HG03103 (cell line): ENCODE data around the gene ADARB2.
"Not testable (repeated sequence)": the region's sequence is repeated elsewhere in the genome, so short reads cannot be mapped to it uniquely, and the experiment has no call there.

ENCODE experiments used
- ATAC-seq: cut with Tn5 transposase; IDR thresholded peaks from one replicate; pipeline ENCODE4 v1.9.1; 2021; ENCODE audit warnings: low read depth; ENCODE audit not compliant: unreplicated experiment

Gene ADARB2

DNA sequence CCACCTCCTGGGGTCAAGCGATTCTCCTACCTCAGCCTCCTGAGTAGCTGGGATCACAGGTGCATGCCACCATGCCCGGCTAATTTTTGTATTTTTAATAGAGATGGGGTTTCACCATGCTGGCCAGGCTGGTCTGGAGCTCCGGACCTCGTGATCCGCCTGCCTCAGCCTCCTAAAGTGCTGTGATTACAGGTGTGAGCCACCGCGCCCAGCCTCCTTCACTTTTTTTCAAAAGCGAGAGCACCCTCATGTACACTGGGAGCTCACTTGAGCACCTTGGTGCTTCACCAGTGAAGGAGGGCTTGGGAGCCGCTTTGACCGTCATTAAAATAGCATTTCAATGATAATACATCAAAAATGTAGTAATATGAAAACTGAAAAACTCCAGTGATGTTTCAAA, 578.8 kb downstream of the ADARB2 start:
- not testable (repeated sequence) for ATAC-seq

DNA sequence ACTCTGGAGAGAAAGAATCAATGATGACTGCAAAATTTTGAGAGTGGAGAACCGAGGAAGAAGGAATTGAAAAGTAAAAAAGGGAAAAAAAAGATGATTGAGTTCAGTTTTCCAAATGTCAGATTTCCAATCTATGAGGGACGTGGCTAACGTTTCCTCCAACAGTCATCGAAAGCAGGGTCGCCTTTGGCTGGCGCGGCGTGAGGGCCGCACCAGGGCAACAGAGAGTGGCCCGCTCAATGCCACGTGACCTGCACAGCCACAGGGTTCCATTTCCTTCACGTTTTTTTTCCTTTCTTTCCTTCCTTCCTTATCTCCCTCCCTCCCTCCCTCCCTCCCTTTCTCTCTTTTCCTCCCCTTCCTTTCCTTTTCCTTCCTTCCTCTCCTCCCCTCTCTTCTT, 579.3 kb downstream of the ADARB2 start:
- no peak for ATAC-seq

DNA sequence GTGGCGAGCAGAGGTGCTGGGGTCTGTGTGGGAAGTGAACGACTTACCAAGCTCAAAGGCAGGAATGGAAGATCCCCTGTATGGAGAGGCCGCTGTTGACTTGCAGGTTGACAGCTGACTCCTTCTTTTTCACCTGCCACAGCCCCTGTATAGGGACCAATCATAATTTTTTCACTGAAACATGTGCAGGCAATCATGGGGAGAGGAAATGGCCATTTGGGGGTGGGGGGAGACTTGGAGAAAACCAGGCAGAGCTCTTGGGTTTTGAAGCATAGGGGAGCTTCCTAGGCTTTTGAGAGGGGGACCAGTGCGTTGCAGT, 579.8 kb downstream of the ADARB2 start:
- ATAC-seq: no peak

DNA sequence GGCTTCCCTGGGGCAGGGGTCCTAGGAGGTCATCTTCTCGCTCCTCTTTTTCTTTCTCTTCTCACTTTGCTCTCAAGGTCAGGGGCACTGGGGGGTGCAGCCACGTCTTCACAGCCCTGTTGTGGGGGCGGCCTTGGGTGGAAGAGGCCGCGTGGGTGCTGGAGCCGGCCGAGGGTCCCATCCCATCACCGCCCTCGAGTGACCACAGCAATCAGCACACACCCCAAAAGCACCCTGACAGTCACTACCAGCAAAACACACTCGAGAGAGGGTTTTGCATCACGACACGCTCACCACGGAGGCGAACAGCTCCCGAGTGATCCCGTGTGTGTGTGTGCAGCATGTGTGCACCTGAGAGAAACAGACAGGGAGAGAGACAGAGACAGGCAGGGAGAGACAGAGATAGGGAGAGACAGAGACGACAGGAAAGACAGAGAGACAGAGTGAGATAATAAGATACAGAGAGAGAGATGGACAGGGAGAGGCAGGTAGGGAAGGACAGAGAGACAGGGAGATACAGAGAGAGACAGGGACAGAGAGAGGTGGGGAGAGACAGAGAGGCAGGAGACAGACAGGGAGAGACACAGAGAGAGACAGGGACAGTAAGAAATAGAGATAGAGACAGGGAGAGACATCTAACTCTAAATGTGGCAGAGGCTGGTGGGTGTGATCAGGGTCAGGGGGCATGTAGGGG, 580.3 kb downstream of the ADARB2 start:
- no peak for ATAC-seq

DNA sequence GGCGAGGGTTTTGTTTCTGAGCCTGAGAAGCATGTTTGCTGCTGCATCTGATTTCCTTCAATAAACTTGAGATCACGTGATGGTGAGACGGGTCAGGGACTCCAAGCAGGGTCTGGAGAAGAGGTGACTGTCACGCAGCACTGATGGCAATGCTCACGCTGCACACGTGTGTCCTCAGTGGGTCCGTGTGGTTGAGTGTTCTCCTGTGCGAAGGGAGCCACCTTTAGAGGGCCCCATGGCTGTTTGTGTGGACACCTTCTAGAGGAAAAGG, 580.8 kb downstream of the ADARB2 start:
- ATAC-seq: no peak

DNA sequence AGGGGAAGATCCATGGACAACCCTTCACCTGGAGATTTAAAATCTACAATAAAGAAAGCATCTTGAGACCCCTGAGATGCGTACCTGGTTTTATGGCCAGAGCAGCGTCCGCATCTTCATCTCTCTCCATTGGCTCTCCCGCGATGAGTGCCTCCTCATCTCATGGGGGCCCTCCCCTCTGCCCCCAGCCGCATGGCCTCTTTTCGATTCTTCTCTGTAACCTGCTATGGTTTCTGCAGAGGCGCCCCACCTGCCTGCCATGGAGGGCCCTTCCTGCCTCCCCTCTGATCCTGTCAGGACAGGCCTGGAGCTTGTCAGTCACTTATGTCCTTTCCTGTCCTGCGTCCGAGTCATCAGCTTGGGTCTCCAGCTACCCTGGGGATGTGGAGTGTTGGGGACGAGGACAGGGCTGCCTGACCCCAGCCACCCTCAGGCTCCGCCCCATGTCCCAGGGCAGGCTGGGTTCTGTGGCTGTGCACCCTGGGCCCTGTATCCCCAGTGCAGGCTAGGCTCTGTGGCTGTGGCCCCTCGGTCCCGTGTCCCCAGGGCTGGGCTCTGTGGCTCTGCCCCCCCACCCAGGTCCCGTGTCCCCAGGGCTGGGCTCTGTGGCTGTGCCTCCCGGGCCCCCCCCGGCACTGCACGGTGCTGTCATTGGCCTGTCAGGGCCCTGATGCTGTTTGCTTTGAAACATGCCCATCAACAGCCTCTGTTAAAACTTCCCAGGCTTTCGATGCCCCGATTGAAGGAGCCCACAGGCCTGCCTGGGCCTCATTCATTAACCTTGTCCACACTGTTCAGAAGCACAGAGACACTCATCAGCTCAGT, 581.3 kb downstream of the ADARB2 start:
- no peak for ATAC-seq

DNA sequence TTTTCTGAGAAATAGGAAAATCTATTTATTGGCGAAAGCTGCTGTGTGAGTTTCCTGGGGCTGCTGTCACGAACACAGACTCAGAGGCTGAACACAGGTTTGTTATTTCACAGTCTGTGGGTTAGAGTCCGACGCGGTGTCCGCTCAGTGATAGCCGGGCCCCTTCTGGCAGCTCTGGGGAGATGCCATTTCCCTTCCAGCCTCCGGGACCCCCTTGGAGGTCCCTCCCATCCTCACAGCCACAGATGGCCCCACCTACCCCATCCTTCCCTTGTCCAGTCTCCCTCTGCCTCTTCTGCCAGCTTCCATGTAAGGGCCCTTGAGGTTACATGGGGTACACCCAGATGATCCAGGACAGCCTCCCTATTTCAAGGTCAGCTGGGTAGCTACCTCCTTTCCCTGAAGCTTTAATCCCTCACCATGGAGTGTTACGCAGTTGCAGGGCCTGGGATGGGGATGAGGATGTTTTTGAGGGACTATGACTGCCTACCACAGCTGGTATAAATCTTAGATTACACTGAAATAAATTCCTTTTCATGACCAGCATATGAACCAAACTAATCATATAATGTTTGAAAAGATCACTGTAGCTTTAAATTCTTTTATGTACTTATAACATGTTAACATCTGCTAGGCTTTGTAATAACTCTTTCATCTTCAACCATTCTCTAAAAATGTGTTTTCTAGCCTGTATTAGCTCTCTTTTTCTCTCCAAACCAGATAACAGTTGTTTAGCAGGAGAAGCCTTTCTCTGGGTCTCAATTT, 582.6 kb downstream of the ADARB2 start:
- ATAC-seq: no peak

DNA sequence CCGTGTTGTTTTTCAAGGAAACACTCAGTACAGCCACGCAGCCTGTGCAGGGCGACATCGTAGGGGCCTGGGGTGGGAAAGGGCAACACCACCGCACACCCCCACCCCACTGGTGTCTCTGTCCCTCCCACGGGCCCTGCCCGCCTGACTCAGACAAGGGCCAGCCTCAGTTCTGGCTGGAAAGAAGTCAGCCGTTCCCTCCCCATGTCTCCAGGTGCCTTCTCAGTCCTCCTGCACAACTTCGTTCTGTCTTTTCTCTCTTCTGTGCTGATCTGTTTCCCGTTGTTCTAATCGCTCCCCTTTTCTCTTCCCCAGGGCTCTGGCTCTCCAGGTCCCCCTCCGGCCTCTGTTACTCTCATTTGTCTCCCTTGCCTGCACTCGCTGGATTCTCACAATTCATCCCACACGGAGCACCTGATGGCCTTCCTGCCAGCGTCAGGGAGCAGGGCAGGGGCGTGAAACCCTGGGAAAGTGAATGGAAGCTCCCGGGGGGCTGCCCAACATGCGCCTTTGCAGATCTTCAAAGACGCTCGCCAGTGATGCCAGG, 583.4 kb downstream of the ADARB2 start:
- ATAC-seq: no peak

DNA sequence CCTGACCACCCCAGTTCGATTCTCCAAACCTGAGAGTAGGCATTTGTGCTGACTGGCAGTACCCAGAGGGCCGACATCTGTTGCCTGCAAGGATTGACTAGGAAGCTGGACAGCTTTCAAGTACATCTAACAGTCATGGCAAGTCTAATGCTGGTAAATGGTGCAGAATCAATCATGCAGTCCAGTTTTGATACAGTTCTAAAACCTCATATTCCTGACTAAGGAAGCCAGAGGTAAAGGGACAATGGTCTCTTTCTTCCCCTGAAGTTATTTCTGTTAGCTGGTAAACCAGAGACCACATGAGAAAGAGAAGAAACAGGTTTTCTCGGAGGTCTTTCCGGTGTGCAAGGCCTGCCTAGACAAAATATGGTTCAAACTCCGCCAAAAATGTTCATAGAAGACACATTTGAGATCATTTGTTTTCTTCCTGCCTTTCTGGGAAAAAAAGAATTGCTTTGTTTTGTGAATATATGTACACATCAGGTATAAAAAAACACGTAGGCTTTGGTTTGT, 584.0 kb downstream of the ADARB2 start:
- no peak for ATAC-seq

DNA sequence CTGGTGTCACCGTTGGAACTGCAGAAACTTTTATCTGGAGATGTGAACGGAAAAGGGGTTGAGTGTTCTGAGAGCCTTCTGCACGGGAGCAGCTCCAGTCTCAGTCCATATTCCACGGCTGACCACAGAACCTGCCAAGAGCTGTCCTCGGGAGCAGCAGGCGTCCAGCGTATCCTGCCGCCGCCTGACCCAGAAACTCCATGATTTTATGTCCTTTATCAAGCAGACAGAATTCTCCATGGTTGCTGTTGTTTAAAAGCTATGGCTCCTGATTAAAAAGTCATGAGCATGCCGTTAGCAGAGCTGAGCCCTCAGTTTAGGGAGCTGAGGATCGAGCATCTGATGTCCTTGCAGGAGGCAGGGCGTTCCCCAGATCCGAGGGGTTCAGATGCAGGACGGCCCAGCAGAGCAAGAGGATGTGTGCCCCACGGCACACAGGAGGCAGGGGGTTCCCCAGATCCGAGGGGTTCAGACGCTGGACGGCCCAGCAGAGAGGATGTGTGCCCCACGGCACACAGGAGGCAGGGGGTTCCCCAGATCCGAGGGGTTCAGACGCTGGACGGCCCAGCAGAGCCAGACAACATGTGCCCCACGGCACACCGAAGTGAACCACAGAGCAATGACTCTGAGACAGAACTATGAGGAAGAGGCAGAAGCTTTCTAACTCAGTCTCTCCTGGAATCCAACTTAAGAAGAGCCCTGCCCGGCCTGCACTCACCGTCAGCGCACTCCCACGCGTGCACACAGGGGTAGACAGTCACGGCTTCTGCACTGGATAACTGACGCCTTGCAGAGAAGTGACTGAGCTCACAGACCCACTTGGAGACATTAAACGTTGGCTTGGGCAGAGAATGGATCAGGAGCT, 584.7 kb downstream of the ADARB2 start:
- no peak for ATAC-seq

DNA sequence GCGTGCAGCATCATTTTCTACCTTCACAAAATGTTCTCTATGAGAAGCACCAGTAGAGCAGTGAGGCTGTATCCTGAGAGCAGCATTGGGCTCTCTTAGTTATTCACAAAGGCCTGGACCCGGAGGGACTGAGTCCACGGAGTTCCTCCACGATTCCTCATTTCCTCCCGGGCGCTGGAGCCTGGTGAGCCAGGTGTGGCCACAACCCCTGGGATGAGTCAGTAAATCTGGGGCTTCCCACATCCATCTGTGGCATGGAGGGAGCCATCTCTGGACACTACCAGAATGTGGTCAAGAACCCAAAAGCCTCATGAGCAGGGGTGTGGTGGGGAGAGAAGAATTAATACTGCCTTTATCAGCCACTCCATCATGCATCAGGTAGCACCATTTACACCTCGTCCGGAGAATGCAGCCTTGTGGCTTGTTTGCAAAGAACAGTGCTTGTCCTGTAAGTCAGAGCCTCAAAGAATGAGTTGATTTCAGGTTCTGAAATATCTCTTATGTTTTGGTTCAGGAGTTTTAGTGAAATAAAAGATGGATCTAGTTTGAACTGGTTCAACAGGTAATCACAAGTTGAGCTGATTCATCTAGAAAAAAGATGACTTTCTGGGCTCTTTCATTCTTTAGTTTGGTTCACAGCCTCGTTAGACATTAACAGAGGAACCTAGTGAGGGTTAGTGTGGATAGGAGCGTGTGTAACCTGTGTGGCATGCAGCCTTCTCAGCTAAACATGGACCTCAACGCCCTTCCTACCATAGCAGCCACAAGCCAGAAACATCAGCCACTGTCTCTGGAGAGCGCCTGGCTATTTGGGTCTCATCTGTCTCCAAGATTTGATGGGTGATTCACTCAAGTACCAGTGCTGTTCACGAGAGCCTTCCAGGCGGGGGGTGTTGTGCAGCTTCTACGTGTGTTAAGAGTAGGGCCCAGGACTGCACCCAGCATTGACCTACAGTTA, 586.0 kb downstream of the ADARB2 start:
- ATAC-seq: no peak

DNA sequence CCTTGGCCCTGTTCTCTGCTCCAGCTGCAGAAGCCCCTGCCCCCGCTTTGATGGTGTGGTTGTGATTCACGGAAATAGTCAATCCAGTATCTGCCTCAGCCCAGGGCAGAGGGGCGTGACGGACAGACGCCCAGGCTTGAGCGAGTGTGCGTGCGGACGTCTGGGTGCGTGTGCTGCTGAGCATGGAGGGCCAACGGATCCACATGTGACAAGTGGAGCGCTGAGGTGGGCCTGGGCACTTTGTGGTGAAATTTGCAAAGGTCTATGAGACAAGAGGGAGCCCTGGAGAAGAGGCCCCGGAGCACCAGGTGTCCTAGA, 586.7 kb downstream of the ADARB2 start:
- ATAC-seq: no peak

DNA sequence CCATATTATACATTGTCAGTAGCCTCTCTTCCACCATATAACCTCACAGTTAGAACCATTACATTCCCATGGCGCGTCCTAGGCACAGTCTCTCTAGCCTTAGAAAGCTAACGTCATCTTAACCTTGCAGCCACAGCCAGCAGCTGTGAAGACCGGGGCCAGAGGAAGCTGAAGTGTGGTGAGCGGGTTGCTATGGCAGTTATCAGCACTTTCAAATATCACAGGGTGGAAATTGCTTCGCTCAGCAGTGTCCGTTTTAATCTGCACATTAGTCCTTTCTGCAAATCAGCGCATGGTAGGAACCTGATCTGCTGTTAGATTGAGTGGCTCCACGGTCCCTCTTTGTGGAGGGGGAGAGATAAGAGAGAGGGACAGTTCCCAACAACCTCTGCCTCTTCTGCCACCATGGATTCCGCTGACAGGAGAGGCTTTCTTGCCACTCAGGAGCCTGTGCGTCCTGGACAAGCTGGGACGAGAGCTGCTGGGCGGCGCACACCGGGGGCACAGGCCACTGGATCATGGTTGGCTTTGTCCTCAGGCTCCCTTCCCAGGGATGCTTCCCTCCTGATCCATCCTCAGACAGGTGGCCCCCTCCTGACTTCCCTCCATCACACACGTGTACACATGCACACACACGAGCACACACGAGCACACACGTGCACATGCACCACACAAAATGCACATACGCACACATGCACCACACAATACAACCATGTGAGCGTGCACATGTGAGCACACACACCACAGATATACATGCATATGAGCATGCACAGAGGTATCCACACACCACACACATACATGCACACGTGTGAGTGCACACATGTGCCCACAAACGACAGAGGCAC, 587.3 kb downstream of the ADARB2 start:
- no peak for ATAC-seq

DNA sequence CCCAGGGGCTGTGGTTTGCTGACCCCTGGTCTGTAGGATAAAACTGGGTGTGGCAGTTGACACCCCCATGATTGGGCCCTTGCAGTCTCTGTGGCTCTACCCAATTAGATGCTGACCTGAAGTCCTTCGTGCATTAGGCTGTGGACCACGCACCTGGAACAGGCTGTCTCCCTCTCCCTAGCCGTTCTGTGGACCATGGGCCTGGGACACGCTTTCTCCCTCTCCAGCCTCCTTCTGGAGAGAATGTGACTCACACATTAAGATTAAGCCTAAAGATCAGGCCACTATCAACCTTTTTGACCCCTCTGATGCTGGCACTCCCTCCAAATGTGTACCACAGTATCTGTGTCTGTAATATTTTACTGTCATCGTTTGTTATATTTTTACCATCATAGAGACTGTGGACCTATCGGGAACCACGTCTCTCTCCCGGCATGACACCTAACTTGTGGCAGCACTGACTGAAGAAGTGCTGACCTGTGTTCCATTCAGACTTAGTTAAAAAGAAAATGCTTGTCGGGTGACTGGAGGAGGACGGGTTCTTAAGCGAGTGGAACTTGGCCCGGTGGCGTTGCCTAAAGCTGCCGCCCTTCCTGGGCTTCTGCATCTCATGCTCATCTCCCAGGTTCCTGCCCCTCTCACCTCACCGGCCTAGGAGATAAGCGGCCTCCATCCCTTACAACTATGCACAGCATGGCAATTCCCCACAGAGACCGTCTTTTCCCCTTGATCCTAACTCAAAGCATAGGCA, 588.3 kb downstream of the ADARB2 start:
- ATAC-seq: no peak

DNA sequence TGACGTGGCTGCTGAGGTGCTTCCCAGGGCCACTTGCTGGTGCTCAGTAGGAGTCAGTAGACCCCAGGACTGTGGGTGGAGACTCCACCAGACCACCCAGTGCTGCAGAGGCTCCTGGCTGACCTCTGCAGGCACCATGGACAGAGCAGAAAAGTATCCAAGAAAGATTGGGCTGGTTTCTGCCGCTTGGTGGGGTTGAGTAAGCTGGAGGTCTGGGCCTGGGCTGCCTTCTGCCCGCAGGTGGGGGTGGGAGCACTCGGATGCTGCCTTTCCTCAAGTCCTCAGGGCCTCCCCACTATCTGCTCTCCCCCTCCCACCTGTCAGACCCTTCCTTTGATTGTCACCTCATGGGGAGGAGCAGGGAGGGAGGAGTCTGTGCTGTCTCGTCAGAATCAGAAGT, 589.5 kb downstream of the ADARB2 start:
- no peak for ATAC-seq

DNA sequence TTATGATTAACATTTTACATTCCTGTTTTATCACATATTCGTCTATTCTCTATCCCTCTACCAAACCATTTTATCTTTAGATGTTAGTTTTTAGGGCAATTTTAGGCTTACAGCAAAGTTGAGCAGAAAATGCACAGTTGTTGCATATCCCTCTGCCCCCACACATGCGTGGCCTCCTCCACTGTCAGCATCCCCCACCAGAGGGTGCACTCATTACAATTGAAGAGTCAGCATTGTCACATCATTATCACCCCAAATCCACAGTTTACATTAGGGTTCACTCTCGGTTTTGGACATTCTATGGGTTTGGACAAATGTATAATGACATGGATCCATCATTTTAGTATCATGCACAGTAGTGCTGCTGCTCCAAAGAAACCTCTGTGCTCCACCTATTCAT, 594.7 kb downstream of the ADARB2 start:
- ATAC-seq: no peak

DNA sequence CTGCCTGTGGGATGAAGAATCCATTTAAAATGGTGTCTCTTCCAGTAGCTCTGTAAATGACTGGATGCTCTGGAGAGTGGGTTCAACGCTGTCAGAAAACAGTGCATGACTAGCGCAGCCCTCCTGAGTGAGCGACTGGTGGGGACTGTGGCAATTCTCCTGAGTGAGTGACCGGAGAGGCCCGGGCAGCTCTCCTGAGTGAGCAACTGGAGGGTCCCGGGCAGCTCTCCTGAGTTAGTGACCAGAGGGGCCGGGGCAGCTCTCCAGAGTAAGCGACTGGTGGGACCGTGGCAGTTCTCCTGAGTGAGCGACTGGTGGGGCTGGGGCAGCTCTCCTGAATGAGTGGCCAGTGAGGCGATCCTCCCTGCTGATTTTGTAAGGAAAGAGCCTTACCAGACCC, 595.6 kb downstream of the ADARB2 start:
- ATAC-seq: no peak

DNA sequence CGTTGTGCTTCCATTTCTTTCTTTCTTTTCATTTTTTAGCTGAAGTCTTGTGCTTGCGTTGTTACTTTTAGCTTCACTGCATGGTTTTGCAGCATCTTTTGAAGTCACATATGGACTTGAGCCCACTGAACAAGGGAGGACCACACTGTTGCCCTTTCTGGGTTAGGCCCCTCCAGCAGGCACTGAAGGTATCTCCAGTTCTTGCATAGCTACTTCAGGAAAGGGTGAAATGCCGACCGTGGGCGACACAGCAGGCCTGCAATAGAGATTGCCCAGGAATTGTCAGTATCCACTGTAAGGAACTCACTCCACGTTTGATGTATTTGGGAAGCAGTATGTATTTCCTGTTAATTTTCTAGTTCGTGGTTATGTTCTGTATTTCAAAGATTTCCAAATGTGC, 596.1 kb downstream of the ADARB2 start:
- no peak for ATAC-seq
